Activated naive CD4-positive, alpha-beta T cell treated with anti-CD3 and anti-CD28 coated beads, Interleukin-2, amount 50 U/mL, for 16 hours (primary cell): Measurements from ENCODE around the gene ALPK3.

Source experiments
- DNase-seq: peaks from one replicate; pipeline ENCODE4 v3.0.0-alpha.2; 2020

ALPK3 gene, protein sequence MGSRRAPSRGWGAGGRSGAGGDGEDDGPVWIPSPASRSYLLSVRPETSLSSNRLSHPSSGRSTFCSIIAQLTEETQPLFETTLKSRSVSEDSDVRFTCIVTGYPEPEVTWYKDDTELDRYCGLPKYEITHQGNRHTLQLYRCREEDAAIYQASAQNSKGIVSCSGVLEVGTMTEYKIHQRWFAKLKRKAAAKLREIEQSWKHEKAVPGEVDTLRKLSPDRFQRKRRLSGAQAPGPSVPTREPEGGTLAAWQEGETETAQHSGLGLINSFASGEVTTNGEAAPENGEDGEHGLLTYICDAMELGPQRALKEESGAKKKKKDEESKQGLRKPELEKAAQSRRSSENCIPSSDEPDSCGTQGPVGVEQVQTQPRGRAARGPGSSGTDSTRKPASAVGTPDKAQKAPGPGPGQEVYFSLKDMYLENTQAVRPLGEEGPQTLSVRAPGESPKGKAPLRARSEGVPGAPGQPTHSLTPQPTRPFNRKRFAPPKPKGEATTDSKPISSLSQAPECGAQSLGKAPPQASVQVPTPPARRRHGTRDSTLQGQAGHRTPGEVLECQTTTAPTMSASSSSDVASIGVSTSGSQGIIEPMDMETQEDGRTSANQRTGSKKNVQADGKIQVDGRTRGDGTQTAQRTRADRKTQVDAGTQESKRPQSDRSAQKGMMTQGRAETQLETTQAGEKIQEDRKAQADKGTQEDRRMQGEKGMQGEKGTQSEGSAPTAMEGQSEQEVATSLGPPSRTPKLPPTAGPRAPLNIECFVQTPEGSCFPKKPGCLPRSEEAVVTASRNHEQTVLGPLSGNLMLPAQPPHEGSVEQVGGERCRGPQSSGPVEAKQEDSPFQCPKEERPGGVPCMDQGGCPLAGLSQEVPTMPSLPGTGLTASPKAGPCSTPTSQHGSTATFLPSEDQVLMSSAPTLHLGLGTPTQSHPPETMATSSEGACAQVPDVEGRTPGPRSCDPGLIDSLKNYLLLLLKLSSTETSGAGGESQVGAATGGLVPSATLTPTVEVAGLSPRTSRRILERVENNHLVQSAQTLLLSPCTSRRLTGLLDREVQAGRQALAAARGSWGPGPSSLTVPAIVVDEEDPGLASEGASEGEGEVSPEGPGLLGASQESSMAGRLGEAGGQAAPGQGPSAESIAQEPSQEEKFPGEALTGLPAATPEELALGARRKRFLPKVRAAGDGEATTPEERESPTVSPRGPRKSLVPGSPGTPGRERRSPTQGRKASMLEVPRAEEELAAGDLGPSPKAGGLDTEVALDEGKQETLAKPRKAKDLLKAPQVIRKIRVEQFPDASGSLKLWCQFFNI (N-terminal part only)

DNA sequence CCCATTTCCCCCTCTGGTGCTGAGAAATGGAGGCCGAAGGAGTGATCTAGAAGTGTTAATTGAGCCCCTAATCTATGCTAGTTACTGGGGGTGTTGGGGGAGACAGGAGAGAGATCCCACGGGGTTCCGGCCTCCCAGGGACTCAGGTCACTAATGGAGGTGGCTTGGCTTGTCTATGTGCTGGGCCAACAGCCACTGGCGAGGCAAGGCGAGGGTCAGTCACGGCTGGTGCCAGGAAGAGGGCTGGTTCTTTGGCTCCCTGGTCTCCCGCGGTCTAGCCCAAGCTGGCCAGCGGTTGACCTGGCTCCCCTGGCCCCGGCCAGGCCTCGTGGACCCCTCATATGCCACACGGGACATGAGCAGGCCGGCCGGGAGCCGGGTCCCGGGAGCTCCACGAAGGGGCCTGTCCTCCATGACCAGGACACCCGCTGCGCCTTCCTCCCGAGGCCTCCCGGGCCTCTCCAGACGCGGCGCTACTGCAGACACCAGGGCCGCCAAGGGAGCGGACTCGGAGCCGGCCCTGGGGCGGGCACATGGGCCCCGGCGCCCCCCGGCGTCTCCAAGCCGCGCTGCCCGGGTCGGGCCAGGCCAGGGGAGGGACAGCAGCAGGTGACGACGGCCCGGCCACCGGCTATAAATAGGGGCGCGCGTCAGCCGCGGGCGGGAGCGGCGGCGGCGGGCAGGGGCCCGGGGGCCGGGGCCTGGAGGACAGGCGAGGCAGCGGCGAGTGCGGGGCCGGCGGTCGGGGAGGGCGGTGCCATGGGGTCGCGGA, at the start of gene ALPK3:
Gene ALPK3 (plus strand): TSS at position 663 of the 772 bp plus-strand sequence. CDS start 97 bp downstream, at position 760.
- no peak for DNase-seq

DNA sequence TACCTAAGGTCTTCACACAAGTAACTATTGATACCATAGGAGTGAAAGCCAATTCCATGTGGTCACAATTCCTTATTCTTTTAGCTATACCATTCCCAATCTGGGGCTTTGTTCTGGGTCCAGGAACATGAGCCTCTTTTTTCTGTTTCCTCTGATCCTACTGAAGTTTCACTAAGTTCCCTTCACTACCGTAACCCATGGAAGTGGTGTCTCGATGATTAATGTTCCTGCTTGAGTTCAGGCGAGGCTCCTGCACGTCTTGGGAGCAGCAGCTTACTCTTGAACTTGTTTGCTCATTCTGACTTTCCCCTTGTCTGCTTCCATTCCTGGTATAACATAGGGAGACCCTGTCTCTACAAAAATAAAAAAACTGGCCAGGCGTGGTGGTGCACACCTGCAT, 45.1 kb upstream of the ALPK3 start:
- no peak for DNase-seq

DNA sequence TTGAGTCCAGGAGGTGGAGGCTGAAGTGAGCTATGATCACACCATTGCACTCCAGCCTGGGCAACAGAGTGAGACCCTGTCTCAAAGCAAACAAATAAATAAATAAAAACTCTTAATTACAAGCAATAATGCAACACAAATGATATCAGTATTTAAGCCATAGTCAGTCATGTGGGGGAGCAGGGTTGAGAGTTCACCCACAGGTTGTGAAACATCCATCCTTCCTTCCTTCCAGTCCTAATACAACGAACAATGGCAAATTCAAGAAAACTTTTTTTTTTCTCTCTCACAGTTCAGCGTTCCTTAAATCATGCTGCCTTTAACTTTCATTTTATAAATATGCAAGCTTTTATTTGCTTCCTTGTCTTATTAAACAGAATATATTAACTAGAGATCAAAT, 44.7 kb upstream of the ALPK3 start:
- DNase-seq: no peak

DNA sequence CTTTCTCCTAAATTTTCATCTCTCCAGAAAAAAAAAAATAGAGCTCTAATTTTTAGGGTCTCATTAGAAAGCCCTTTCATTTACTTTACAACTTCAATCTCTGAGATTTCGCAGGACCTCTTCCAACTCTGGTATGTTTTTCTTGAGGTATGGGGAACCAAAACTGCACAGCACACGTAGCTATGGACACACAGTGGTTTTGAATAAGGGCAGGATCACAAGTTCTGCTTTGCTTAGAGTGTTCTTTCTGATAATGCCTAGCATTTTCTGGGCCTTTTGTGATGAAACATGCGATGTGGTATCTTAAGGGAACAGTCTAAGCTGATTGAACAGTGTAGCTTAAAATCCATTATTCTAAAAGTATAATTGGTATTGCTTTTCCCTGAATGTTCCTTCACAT, 43.4 kb upstream of the ALPK3 start:
- no peak for DNase-seq

DNA sequence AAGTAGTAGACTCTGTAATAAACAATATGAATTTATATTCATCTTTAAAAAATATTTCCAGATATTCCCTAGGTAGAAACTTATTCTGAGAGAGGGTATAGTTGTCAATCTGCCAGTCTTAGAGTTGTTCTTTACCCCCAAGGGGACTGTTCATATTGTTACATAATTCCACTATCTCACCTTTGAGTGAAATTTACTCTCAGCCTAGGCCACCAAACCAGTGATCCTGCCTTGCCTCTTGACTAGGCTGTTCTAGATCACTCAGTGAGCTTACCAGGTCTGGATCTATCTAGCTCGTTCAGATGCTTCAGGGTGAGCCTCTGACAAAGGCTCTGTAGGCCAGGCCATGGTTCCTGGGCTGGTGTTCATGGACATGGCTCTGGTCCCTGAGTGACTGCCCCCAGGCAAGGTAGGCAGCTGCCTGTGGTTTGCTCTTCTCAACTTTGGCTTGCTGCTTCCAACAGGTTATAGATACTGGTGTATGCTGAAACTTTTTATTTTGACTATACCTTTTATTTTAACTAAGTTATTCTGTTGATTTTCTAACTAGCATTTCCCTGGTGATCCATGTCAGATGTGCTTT, 41.2 kb upstream of the ALPK3 start:
- DNase-seq: no peak

DNA sequence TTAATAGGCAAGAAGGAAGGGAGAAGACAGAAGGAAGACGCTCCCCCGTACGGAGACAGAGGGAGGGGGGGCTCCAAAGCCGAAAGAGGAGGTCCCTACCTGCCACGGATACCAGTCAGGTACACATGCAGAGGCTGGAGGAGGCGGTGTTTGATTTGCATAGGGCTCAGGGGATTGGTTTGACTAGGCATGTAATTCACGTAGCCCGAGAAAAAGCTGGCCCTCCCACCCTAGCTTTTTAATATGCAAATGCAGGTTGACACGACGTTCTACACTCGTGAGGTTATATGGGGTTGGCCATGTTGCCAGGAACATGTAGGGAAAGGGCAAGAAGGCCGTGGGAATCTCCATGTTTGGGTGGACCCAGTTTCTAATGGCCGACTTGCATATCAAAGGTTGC, 39.0 kb upstream of the ALPK3 start:
- no peak for DNase-seq

DNA sequence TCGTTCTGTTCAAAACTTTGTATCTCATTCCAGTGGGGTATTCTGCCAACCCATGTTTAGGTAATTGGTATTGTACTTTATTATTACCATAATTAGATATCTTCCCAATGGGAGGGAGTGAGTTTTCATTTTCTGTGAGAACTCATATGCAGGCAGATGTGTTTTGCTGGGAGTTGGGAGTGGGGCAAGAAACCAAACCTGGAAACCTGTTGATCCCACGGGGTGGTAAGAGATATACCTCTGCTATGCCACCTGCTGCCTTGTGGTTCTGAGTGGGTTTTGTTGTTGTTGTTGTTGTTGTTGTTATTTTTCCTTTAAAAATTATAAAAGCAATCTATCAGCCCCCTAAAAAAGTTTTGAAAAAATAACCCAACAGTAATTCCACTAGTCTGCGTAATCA, 36.7 kb upstream of the ALPK3 start:
- no peak for DNase-seq

DNA sequence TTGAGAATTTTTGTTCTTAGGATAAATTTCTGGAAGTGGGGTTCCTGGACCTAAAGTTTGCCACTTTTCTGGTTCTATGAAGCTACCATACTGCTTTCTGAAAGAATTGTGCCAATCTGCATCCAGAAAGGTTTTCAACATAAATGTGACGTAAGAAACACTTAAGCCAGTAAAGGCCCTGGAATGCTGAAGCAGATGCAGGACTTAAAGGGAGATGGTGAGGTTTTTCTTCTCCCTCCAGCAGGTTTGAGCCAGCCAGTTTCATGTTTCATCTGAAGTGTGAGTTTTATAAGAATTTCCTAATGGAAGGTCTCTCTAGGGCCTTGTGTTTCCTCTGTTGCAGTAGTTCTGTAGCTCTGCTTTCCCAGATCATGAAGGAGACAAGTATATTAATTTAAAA, 35.7 kb upstream of the ALPK3 start:
- DNase-seq: no peak

DNA sequence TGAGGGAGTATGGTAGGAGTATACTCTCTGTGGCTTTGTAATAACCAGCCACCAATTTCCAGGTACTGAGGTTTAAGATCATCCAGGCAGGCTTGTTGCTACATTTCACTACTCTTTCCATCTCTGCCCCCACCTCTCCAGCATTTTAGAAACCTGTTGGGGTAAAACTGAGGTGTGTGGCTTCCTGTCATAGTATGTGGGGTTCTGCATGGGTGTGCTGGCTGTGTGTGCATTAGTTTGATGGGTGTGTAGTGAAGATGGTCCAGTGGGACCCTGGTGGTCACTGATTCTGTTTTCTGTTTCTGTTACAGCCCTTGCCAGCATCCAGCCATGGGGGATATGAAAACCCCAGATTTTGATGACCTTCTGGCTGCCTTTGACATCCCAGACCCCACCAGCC, 34.8 kb upstream of the ALPK3 start:
- no peak for DNase-seq

DNA sequence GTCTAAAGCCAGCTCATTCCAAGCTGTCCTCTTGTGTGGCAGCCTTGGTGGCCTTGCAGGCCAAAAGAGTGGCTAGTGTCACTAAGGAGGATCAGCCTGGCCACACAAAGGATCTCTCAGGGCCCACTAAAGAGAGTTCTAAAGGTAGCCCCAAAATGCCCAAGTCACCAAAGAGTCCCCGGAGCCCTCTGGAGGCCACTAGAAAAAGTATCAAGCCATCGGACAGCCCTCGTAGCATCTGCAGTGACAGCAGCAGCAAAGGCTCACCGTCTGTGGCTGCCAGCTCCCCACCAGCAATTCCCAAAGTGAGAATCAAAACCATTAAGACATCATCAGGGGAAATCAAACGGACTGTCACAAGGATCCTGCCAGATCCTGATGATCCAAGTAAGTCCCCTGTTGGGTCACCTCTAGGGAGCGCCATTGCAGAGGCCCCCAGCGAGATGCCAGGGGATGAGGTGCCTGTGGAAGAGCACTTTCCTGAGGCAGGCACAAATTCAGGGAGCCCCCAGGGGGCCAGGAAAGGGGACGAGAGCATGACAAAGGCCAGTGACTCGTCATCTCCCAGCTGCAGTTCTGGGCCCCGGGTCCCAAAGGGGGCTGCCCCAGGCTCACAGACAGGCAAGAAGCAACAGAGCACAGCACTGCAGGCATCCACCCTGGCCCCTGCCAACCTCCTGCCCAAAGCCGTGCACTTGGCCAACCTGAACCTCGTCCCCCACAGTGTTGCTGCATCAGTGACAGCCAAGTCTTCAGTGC, 33.5 kb upstream of the ALPK3 start:
- no peak for DNase-seq

DNA sequence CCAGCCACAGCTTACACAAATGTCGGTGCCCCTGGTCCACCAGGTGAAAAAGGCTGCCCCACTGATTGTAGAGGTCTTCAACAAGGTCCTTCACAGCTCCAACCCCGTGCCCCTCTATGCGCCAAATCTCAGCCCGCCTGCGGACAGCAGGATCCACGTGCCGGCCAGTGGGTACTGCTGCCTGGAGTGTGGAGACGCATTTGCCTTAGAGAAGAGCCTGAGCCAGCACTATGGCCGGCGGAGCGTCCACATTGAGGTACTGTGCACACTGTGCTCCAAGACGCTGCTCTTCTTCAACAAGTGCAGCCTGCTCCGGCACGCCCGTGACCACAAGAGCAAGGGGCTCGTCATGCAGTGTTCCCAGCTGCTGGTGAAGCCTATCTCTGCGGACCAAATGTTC, 32.9 kb upstream of the ALPK3 start:
- DNase-seq: no peak

DNA sequence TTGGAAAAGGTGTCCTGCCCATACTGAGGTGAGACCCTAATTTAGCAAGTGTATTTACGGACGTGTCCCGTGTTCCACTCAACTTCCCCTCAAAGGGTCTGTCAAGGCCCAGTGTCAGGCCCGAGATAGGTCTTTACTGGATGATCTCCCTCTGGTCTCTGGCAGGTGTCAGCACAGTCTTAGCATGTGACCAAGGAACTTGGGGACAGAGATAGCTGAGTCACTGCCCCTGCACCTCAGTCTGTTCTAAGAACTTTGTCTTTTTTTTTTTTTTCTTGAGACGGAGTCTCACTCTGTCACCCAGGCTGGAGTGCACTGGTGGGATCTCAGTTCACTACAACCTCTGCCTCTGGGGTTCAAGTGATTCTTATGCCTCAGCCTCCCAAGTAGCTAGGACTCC, 32.1 kb upstream of the ALPK3 start:
- no peak for DNase-seq

DNA sequence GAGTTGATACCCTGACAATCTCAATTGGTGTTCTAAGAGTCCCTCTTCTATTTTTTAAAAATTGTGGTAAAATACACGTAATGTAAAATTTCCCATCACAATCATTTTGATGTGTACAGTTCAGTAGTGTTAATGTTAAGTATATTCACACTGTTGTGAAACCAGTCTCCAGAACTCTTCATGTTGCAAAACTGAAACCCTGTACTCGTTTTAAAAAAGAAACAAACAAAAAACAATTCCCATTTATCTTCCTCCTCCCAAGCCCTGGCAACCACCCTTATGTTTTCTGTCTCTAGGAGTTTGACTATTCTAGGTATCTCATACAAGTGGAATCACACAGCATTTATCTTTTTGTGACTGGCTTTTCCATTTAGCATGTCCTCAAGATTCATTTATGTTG, 28.7 kb upstream of the ALPK3 start:
- no peak for DNase-seq

DNA sequence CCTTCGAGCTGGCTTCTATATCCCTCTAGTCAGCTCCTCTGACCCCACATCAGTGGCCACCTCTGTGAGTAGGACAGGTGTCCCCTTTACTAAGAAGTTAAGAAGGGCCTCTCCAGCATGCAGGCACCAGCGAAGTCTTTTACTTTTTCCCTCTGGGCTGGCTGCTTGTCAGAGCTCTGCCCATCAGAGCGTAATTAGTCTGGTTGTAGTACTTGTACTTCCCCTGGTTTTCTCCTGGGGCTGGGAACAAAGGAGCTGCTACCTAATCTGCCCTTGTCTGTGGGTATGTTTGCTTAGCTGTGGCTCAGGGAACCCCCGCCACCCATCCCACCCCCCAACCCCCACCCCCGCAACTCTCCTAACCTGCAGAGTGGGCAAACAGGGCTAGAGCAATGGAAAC, 27.4 kb upstream of the ALPK3 start:
- DNase-seq: no peak

DNA sequence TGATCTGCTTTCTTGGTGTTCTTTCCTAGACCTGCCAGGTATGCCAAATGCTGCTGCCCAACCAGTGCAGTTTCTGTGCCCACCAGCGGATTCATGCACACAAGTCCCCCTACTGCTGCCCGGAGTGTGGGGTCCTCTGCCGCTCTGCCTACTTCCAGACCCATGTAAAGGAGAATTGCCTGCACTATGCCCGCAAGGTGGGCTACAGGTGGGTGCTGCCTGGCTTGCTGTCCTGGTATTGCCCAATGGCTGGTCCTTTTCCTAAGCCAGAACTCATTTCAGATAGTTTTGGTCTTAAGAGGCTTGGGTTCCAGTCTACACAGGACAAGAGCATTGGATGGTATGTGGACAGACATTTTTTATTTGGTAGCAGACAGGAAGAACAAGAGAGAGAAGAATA, 26.5 kb upstream of the ALPK3 start:
- no peak for DNase-seq

DNA sequence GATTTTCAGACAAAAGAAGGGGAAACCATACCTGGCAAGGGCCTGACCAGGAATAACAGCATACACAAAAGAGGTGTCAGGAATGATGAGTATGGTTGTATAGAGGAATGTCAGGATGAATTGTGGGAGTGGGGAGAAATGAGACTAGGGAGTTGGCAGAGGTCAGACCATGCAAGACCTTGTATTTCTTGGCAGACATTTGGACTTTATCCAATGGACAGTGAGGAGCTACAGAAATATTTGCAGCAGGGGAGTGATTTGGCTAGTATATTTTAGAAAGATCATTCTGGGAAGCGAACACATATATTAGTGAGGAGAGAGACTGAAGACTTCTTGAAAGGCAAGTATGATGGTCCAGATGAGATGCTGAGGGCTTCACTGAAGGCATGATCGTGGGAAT, 25.4 kb upstream of the ALPK3 start:
- DNase-seq: no peak

DNA sequence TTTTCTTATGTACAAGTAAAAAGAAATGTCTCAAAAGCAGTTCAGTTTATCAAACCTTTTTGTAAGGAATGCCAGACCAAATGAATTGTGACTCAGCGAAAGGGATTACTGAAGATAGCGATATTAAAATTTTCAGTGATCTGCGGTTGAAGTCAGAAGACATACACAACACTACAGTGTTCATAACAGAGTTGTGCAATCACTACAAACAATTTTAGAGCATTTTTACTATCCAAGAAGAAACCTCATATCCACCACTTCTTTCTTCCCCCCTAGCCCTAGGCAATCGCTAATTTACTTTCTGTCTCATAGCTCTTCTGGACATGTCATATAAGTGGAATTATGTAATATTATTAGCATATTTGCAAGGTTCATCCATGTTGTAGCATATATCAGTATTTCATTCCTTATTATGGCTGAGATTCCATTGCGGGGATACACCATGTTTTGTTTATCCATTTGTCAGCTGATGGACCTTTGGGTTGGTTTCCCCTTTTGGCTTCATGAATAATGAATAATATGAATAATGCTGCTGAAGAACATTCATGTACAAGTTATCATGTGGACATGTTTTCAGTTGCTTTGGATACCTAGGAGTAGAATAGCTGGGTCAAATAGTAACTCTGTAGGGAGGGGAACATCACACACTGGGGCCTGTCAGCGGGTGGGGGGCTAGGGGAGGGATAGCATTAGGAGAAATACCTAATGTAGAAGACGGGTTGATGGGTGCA, 23.6 kb upstream of the ALPK3 start:
- DNase-seq: no peak

DNA sequence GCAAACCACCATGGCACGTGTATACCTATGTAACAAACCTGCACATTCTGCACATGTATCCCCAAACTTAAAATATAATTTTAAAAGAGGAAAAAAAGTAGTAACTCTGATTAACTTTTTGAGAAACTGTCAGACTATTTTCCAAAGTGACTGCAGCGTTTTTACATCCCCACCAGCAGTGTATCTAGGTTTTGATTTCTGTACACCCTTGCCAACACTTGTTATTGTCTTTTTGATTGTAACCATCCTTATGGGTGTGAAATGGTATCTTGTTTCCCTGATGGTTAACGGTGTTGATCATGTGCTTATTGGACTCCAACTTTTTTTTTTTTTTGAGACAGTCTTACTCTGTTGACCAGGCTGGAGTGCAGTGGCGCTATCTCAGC, 23.0 kb upstream of the ALPK3 start:
- DNase-seq: no peak

DNA sequence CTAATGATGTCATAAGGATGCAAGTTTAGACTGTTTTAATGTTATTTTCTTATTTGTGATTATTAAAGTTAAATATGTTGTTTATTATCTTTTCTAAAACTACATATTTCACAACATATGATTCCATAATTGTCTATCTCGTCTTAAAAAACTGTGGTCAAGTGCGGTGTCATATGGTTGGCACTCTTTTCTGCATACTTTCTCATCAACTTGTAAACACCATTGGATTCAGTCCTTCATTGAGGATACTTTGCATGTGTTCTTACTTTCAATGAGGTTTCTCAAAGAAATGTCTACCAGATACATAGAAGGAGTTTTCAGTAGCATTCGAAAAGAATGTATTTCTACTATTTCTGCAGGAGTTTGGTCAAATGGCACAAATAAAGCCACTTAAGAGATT, 22.0 kb upstream of the ALPK3 start:
- DNase-seq: no peak

DNA sequence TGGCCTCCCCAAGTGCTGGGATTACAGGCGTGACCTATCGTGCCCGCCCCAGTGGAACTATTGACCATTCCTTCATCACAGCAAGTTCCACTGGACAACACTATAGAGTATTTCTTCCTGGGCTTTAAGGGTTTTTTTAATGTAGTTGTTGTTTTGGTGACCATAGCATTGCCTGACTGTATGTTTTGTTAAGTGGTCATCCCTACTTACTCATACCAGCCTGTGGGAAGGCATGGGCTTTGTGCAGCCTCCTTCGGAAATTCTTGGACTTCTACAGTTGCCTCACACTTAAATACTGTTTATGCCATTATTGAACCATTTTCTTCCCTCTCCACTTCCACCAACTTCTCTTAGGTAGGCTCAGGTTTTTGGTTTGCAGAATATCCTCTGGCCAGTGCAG, 19.9 kb upstream of the ALPK3 start:
- no peak for DNase-seq

DNA sequence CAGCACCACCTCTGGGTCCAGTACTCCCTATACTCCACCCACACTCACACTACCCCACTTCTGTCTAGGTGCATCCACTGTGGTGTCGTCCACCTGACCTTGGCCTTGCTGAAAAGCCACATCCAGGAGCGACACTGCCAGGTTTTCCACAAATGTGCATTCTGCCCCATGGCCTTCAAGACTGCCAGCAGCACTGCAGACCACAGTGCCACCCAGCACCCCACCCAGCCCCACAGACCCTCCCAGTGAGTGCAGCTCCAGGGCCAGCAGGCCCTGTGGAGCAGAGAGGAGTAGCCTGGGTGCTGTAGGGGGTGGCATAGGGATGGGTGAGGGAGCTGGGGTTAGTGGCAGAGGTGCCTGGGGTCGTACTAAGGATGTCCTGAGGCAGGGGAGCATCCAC, 19.4 kb upstream of the ALPK3 start:
- DNase-seq: no peak
